ENCODE measurements around the gene RSPH6A. TPM values are rescaled to one million over a fixed set of nuclear protein-coding genes. Genes with fewer than 3 reads are reported as not detected.

RSPH6A gene
- total RNA-seq, 5 donors from 2014 or later (not counting 1 experiment from before 2014, with no cell fraction given): 0.20 to 0.47 (median 0.38) TPM

DNA sequence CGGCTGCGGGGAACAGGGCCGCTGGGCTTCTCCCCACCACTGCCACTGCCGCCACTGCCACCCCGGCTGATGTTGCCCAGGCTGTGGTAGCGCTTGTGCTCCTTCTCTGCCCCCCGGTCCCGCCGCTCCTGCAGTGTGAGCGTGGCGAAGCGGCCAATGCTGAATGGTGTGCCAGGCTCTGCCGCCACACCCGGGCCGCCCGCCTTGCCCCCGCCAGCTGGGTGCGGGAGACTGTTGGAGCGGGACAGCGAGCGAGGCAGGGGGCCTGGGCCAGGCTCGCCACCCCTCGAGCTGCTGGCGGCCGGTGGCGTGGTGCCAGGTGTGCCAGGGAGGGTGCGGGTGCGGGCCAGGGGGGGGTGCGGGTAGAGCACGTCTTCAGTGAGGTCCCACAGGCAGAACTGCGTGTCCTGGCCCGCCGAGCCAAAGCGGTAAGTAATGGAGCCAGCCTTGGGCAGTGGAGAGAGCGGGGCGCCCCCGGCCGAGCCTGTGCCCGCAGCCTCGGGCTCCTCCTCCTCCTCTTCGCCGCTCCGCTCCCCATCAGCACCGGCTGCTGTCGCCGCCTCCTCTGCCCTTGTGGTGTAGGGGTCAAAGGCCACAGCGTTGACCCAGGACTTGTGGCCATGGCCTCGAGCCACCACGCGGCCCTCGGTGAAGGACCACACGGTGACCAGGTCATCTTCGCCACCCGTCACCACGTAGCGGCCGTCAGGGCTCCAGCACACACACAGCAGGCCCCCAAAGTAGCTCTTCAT lies 29.2 kb downstream of the RSPH6A start:
- Histone ChIP-seq H3K9me3 (no peaks in the 10 kb centered on the region), H3K27ac (ENCODE audit: low read length) (no peak overlapping the region), H3K27me3 (replicated peaks in 1 of 2; ENCODE audit: control insufficient read depth in 2 of 2, extremely low read depth in 1 of 2, insufficient read depth in 2 of 2, low read length in 1 of 2) (peaks cover 5 to 42% of the 10 kb centered on the region in 2 experiments), H3K4me1 (ENCODE audit: control insufficient read depth in 1 of 2, extremely low read depth in 1 of 2, insufficient read depth in 2 of 2, low read length in 2 of 2) (peaks cover 4 to 8% of the 10 kb centered on the region in 2 experiments), H3K36me3 (ENCODE audit: control insufficient read depth in 2 of 2, extremely low read depth in 1 of 2, insufficient read depth in 1 of 2, low read length in 1 of 2) (peaks cover 12 to 24% of the 10 kb centered on the region in 2 donors), H3K4me3 (ENCODE audit: control insufficient read depth in 1 of 2, extremely low read depth in 1 of 2, low read length in 1 of 2) (no peak overlapping the region)
- WGBS (ENCODE audit: insufficient coverage): 98% methylated on average over 54 of the region's 57 CpGs
- CTCF ChIA-PET: no interaction called here
- Mint-ChIP-seq H3K27ac (no peak overlapping the region), H3K4me1 (peaks cover 9 to 28% (median 15%) of the 10 kb centered on the region in 3 donors), H3K4me3 (no peak overlapping the region), H3K9me3 (no peaks in the 10 kb centered on the region), H3K27me3 (peaks cover 5 to 6% of the 10 kb centered on the region in 2 donors), H3K36me3 (peaks cover 33% of the 10 kb centered on the region)
- DNase-seq (no peak), ATAC-seq (replicated peaks in 1 of 4) (no peak)
- POLR2A ChIA-PET: no interaction called here

- Histone ChIP-seq H3K4me1 (ENCODE audit: control insufficient read depth in 1 of 2, extremely low read depth in 1 of 2, insufficient read depth in 2 of 2, low read length in 2 of 2) (peaks cover 0 to 3% of the 10 kb centered on the region in 2 experiments), H3K9me3 (no peaks in the 10 kb centered on the region), H3K27me3 (replicated peaks in 1 of 2; ENCODE audit: control insufficient read depth in 2 of 2, extremely low read depth in 1 of 2, insufficient read depth in 2 of 2, low read length in 1 of 2) (peaks cover 5 to 47% of the 10 kb centered on the region in 2 experiments), H3K36me3 (ENCODE audit: control insufficient read depth in 2 of 2, extremely low read depth in 1 of 2, insufficient read depth in 1 of 2, low read length in 1 of 2) (peaks cover 12 to 21% of the 10 kb centered on the region in 2 donors), H3K4me3 (ENCODE audit: control insufficient read depth in 1 of 2, extremely low read depth in 1 of 2, low read length in 1 of 2) (no peak overlapping the region), H3K27ac (ENCODE audit: low read length) (no peak overlapping the region)
- ATAC-seq (replicated peaks in 1 of 4): no peak
- WGBS (ENCODE audit: insufficient coverage): 93% methylated on average over 5 of the region's 5 CpGs
- no peak overlapping the region for H3K4me3 Mint-ChIP-seq
- ChIA-PET POLR2A (no interaction called here), CTCF (no interaction called here)
- peaks cover 33% of the 10 kb centered on the region for H3K36me3 Mint-ChIP-seq
- H3K27me3 Mint-ChIP-seq: peaks cover 8 to 9% of the 10 kb centered on the region in 2 donors
- no peak overlapping the region for H3K27ac Mint-ChIP-seq
- H3K4me1 Mint-ChIP-seq: peaks cover 7 to 22% (median 10%) of the 10 kb centered on the region in 3 donors
- no peaks in the 10 kb centered on the region for H3K9me3 Mint-ChIP-seq
- no peak for DNase-seq
These were observed 30.0 kb downstream of the RSPH6A start for GRCh38 chr19:45785097-45785496.

GRCh38 chr19:45784096-45784495 lies 31.0 kb downstream of the RSPH6A start:
- Histone ChIP-seq H3K9me3 (no peaks in the 10 kb centered on the region), H3K4me1 (ENCODE audit: control insufficient read depth in 1 of 2, extremely low read depth in 1 of 2, insufficient read depth in 2 of 2, low read length in 2 of 2) (peaks cover 0 to 13% of the 10 kb centered on the region in 2 experiments), H3K27me3 (replicated peaks in 1 of 2; ENCODE audit: control insufficient read depth in 2 of 2, extremely low read depth in 1 of 2, insufficient read depth in 2 of 2, low read length in 1 of 2) (peaks cover 1 to 57% of the 10 kb centered on the region in 2 experiments), H3K27ac (ENCODE audit: low read length) (no peak overlapping the region), H3K36me3 (ENCODE audit: control insufficient read depth in 2 of 2, extremely low read depth in 1 of 2, insufficient read depth in 1 of 2, low read length in 1 of 2) (peaks cover 11 to 17% of the 10 kb centered on the region in 2 donors), H3K4me3 (ENCODE audit: control insufficient read depth in 1 of 2, extremely low read depth in 1 of 2, low read length in 1 of 2) (no peak overlapping the region)
- no peak overlapping the region for H3K4me3 Mint-ChIP-seq
- no peak for DNase-seq
- 95% methylated on average over 3 of the region's 4 CpGs for WGBS (ENCODE audit: insufficient coverage)
- ChIA-PET CTCF (no interaction called here), POLR2A (no interaction called here)
- H3K27me3 Mint-ChIP-seq: peaks cover 13 to 18% of the 10 kb centered on the region in 2 donors
- ATAC-seq (replicated peaks in 1 of 4): no peak
- H3K36me3 Mint-ChIP-seq: peaks cover 31% of the 10 kb centered on the region
- H3K4me1 Mint-ChIP-seq: peaks cover 15 to 30% (median 15%) of the 10 kb centered on the region in 3 donors
- H3K27ac Mint-ChIP-seq: no peak overlapping the region
- H3K9me3 Mint-ChIP-seq: no peaks in the 10 kb centered on the region

DNA sequence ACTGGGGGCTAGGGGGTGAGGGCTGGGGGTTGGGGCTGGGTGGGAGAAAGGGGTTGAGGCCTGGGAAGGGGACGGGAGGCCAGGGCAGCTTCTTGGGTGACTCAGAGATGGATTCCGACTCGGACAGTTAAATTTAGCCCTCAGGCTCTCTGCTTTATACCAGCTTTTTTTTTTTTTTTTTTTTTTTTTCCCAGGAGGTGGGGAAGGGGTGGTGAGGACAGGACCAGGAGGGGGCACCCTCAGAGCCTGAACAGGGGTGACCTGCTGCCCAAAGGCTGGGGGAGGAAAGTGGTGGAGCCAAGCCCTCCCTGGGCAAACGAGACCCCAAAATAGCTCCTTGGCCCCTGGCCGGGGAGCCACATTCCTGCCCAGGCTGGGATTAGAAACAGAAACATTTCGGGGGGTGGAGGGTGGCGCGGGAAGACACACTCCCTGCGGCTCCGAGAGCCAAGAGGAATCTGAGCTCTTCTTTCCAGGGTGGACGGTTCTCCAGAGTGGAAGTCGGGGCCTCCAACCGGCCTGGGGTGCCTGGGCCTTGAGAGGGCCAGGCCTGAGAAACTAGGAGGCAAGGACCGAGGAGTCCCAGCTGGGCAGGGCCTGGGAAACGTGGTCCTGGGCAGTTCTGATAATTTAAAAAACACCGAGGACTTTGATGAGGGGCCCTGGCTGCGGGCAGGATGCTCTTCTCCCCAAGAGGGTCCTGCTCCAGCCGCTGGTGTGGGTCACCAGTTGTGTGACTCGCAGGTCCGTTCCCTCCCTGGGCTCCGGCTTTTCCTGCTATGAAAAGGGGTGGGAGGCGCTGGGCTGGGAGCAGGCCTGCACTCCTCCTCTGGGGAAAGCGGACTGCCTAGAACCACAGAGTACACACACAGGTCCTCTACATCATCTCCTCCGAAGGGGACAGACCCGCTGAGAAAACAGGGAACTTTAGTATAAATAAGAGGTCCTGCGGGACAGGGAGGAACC lies 32.0 kb downstream of the RSPH6A start:
- WGBS (ENCODE audit: insufficient coverage): 94% methylated on average over 17 of the region's 26 CpGs

DNA sequence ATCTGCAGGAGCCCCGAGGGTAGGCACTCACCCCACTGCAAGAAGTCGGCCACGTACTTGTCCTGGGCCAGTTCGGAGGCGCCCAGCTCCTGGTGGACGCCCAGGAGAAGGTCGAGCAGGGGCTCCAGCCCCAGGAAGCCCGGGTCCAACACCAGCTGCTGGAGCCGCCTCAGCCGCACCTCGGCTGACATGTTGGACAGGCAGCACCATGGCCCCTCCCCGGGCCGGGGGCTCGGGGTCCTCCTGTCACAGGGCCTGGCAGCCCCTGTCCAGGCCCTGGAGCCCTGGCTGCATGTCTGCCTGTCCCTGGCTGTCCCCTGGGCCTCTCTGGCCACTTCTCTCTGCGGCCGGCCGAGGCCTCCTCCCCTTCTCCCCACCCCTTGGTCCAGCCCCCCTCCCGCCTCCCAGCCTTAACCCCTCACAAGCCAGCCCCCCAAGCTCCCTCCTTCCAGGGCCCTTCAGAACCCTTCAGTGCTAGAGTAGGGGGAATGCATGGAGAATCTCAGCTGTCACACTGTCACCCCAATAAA lies 32.9 kb downstream of the RSPH6A start, which contains the start of gene DMPK:
Gene DMPK (minus strand): TSS at position 329 of the 530 bp plus-strand sequence. CDS start 138 bp downstream, at position 191.
- H3K27me3 Mint-ChIP-seq: peaks cover 13 to 25% of the 10 kb centered on the region in 2 donors
- H3K27me3 ChIP-seq (replicated peaks in 1 of 2; ENCODE audit: control insufficient read depth in 2 of 2, extremely low read depth in 1 of 2, insufficient read depth in 2 of 2, low read length in 1 of 2): peaks cover 0 to 75% of the 10 kb centered on the region in 2 experiments
- 68% methylated on average over 14 of the region's 18 CpGs for WGBS (ENCODE audit: insufficient coverage)
- ATAC-seq (replicated peaks in 1 of 4) (no peak), DNase-seq (no peak)
- peaks cover 0 to 21% of the 10 kb centered on the region in 2 experiments for H3K4me1 ChIP-seq (ENCODE audit: control insufficient read depth in 1 of 2, extremely low read depth in 1 of 2, insufficient read depth in 2 of 2, low read length in 2 of 2)
- no peaks in the 10 kb centered on the region for H3K9me3 Mint-ChIP-seq
- no peak within 1 kb of the TSS for H3K4me3 Mint-ChIP-seq
- H3K4me1 Mint-ChIP-seq: peaks cover 21 to 23% (median 21%) of the 10 kb centered on the region in 3 donors
- no peak within 1 kb of the TSS for H3K27ac Mint-ChIP-seq
- H3K36me3 Mint-ChIP-seq: peaks cover 20% of the 10 kb centered on the region
- ChIA-PET POLR2A (interaction anchor here in 1 of 2 donors (0.6 kb wide), 2 partner anchors 37 to 75 kb away, joined by 3 to 5 read pairs; no protein-coding TSS in a partner anchor), CTCF (interaction anchor here (0.5 to 1.5 kb wide), 7 partner anchors 11 to 691 kb away, joined by 3 to 6 read pairs (median 4); partner anchors contain the start of gene SIX5 (in 1 of the 2))
- H3K27ac ChIP-seq (ENCODE audit: low read length): no peak within 1 kb of the TSS
- no peak within 1 kb of the TSS for H3K4me3 ChIP-seq (ENCODE audit: control insufficient read depth in 1 of 2, extremely low read depth in 1 of 2, low read length in 1 of 2)
- peaks cover 7 to 14% of the 10 kb centered on the region in 2 donors for H3K36me3 ChIP-seq (ENCODE audit: control insufficient read depth in 2 of 2, extremely low read depth in 1 of 2, insufficient read depth in 1 of 2, low read length in 1 of 2)
- H3K9me3 ChIP-seq: no peaks in the 10 kb centered on the region

More for the DNA sequence above, 32.0 kb downstream of the RSPH6A start:
- Histone ChIP-seq H3K9me3 (no peaks in the 10 kb centered on the region), H3K27ac (ENCODE audit: low read length) (no peak overlapping the region), H3K4me3 (ENCODE audit: control insufficient read depth in 1 of 2, extremely low read depth in 1 of 2, low read length in 1 of 2) (no peak overlapping the region), H3K36me3 (ENCODE audit: control insufficient read depth in 2 of 2, extremely low read depth in 1 of 2, insufficient read depth in 1 of 2, low read length in 1 of 2) (peaks cover 5 to 14% of the 10 kb centered on the region in 2 donors), H3K27me3 (replicated peaks in 1 of 2; ENCODE audit: control insufficient read depth in 2 of 2, extremely low read depth in 1 of 2, insufficient read depth in 2 of 2, low read length in 1 of 2) (peaks cover 0 to 67% of the 10 kb centered on the region in 2 experiments), H3K4me1 (ENCODE audit: control insufficient read depth in 1 of 2, extremely low read depth in 1 of 2, insufficient read depth in 2 of 2, low read length in 2 of 2) (peaks cover 0 to 21% of the 10 kb centered on the region in 2 experiments)
- Mint-ChIP-seq H3K36me3 (peaks cover 23% of the 10 kb centered on the region), H3K4me1 (peaks cover 21 to 28% (median 21%) of the 10 kb centered on the region in 3 donors), H3K4me3 (no peak overlapping the region), H3K9me3 (no peaks in the 10 kb centered on the region), H3K27ac (no peak overlapping the region), H3K27me3 (peaks cover 15 to 27% of the 10 kb centered on the region in 2 donors)
- ChIA-PET CTCF (interaction anchor here (0.5 to 1.5 kb wide), 7 partner anchors 12 to 691 kb away, joined by 3 to 6 read pairs (median 4); partner anchors contain the start of gene SIX5 (in 1 of the 2)), POLR2A (interaction anchor here (0.5 to 0.6 kb wide), 3 partner anchors 8 to 76 kb away, joined by 3 to 5 read pairs (median 3); no protein-coding TSS in a partner anchor)
- DNase-seq: no peak
- ATAC-seq (replicated peaks in 1 of 4): no peak

Measured in T-cell (primary cell).